NCI-H2081 treated with DMSO at 0.1 percent for 48 hours (cell line): ENCODE results near the gene ZNF554.
"Not testable (repeated sequence)": the region's sequence is repeated elsewhere in the genome, so short reads cannot be mapped to it uniquely, and the experiment has no call there.

Experiments
- DNase-seq: peaks from one replicate; lab custom pipeline; 2025; lab: John Stamatoyannopoulos, UW

Gene ZNF554

GRCh38 chr19:2867025-2867991, 47.6 kb downstream of the ZNF554 start, which contains the start of gene ZNF556:
Gene ZNF556, plus strand, starts transcription at chr19:2867335. Its CDS starts 87 bp downstream, at chr19:2867422.
- DNase-seq = no peak

GRCh38 chr19:2869618-2870017, 50.0 kb downstream of the ZNF554 start:
- DNase-seq = no peak

- DNase-seq = not testable (repeated sequence)
Observed at GRCh38 chr19:2872175-2872574, 52.5 kb downstream of the ZNF554 start.

GRCh38 chr19:2877398-2878331, 58.0 kb downstream of the ZNF554 start:
- no peak for DNase-seq

GRCh38 chr19:2883686-2884439, 64.2 kb downstream of the ZNF554 start:
- no peak for DNase-seq

GRCh38 chr19:2885736-2886135, 66.1 kb downstream of the ZNF554 start:
- DNase-seq = no peak
